Stimulated activated CD8-positive, alpha-beta memory T cell treated with anti-CD3 and anti-CD28 coated beads, Interleukin-4, amount 100 ng/mL, for 1 hour (primary cell): ENCODE measurements around the gene MSRB3.
"Not testable (repeated sequence)": the region's sequence is repeated elsewhere in the genome, so short reads cannot be mapped to it uniquely, and the experiment has no call there.

ENCODE experiments used
- DNase-seq, 2 donors: peaks; one replicate each; pipeline ENCODE4 v3.0.0-alpha.2; 2020; ENCODE audit warnings: low read depth in 2 of 2, low spot score in 1 of 2

The MSRB3 gene

GRCh38 chr12:65278576-65279368 is at the start of gene MSRB3:
Gene MSRB3 (plus strand): TSS chr12:65278683. CDS start chr12:65308580, 29,897 bp downstream.
- DNase-seq = no peak

DNA sequence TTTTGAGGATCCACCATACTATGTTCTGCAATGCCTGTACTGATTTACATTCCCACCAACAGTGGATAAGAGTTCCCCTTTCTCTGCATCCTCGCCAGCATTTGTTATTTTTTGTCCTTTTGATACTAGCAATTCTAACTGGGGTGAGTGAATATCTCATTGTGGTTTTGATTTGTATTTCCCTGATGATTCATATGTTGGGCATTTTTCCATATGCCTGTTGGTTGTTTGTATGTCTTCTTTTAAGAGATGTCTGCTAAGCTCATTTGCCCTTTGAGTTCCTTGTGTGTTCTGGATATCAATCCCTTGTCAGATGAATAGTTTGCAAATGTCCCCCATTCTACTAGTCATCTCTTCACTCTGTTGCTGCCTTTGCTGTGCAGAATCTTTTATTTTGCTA is 49.0 kb upstream of the MSRB3 start:
- DNase-seq = no peak

DNA sequence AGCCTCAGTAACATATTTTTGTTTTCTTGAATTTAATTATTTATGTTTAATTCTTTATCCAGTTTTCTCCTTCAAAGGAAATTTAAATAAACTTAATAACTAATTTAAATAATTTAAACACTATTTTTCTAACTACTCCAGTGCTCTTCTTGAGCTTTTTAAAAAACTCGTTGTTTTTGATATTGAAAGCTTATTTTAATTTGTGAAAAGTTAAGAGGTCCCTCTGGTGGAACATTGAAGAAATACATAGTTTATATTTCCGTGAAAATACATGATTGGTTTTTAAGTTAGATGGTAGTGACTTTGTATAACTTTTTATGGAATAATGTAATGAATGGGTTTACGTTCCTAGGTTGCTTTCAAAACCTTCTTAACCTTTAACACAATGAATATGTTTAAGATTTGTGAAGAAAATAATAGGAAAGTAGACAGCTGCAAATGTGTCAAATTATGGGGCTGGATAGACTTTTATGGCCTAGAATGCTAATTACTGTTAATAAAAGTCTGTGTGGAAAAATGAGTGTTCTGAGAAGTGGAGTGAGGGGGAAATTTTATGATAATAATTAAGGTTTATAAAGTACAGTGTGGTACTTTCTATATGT is 45.9 kb upstream of the MSRB3 start:
- DNase-seq = no peak

- no peak for DNase-seq
Measured at GRCh38 chr12:65237153-65237552, 41.3 kb upstream of the MSRB3 start.

DNA sequence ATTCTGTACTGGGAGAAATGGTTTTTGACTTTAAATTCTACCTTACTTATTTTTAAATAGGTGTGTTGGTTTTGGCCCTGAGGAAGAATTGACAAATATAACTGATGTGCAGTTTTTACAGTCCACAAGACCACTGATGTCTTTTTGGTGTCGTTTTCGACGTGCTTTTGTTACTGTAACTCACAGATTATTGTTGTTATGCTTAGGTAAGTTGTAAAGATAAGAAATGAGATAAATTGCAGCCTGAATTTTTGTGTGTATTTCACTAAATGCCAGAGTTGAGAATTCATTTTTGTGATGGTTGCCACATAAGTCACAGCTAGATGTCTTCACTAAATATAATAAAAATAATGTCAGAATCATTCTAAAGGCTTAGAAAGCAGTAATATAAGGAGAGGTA is 39.9 kb upstream of the MSRB3 start:
- no peak for DNase-seq

DNA sequence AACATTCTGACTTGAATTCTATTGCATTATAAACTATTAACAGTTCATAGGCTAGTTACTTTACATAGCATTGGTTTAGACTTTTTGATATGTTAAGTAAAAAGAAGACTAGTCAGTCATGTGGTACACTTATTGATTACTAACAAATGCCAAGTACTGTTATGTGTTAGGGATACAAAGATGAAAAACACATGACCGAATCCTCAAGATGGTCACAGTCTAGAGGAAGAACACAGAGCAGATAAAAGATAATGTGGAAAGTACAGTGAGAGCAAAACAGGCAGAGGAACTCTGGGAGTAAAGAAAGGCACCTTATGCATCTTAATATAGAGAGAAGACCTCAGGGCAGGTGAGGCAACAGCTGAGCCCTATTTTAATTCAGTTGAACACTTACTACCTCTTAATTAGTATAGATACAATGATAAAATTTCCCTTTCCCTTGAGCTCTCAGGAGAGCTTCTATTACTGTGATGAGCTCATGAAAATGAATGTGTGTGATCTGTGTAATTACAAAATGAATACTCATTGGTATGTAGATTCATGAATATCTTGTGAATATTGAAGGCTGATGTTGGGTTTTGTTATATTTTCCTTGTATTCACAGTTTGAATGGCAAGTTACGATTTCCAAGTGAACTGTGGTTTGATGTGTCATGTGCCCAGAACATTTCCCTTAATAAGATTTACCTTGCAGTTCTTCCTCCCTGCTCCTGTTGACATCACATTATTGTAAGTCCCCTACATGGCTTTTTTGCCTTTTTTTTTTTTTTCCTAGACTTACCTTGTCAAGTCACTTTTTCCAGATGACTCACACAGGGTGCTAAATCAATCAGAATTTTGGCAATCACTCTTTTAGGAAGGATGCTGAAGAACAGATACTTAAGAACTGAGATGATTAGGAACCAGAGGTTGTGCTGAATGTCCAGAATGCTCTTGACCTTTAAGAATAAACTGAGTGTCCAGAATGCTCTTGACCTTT is 29.5 kb upstream of the MSRB3 start:
- DNase-seq = no peak

DNA sequence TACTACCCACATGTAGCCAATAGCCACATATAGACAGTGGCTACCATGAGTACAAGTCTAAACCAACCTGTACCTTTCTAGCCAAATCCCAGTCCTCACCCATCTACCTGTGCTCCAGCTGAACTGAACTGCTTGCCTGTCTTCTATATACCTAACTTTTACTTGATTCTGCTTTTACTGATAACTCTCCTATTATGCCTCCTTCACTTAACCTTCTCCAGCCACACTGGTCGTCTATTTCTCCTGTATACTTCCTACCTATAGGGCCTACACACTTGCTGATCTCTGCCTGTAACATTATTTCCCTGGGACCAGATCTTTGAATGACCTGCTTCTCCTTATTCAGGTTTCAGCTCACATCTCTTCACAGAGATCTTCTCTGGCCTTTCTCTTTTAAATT is 26.0 kb upstream of the MSRB3 start:
- no peak for DNase-seq

- DNase-seq = no peak
Measured at GRCh38 chr12:65257986-65258385, 20.5 kb upstream of the MSRB3 start.

DNA sequence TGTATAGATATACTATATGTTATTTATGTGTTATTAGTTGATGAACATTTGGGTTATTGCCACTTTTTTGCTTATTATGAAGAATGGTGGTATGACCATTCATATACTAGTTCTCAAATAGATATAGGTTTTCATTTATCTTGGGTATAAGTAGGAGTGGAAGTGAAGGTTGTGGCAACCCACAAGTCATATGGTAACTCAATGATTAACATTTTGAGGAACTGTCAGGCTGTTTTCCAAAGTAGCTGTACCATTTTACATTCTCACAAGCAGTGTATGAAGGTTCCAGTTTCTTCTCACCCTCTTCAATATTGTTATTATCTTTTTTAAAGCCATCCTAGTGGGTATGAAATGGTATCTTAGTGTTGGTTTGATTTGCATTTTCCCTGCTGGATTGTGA is 19.0 kb upstream of the MSRB3 start:
- DNase-seq = no peak

GRCh38 chr12:65263777-65264176 is 14.7 kb upstream of the MSRB3 start:
- DNase-seq = no peak

- no peak for DNase-seq
Measured at GRCh38 chr12:65266408-65266807, 12.1 kb upstream of the MSRB3 start.

- DNase-seq = no peak
Measured at GRCh38 chr12:65269603-65270002, 8.9 kb upstream of the MSRB3 start.

GRCh38 chr12:65274602-65275272 is 3.7 kb upstream of the MSRB3 start:
- no peak for DNase-seq

- no peak for DNase-seq
Measured at GRCh38 chr12:65275627-65276026, 2.9 kb upstream of the MSRB3 start.

DNA sequence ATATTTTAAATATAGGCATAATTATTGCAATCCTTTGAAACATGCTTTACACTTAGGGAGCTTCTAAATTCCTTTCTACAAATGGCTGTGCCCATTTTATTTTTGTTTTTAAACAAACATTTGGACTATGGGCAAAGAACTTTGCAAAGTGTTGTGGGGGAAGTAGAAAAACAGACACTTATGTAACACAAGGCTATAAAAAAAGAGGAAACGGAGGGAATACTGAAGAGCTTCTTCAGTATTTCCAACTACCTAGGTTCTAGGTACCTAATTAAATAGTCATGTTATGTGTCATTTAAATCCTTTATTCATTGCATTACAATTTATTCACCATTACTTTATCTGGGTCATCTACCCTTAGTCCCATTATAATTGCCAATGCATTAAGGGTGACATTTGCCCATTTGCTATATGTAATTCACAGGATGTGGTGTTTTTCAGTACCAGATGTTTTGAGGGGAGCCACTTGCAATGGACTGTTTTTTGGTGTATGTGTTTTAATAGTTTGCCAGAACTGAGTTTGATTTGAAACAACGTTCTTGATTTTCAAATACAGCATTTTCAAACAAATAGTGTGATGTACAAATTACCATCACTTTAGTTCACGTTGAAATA is 1.5 kb upstream of the MSRB3 start:
- DNase-seq = no peak

- no peak for DNase-seq
Measured at GRCh38 chr12:65277994-65278575, 398 bp upstream of the MSRB3 start.

GRCh38 chr12:65279369-65280112 is 1.1 kb downstream of the MSRB3 start:
- no peak for DNase-seq

- DNase-seq = no peak
Measured at GRCh38 chr12:65280306-65280705, 1.8 kb downstream of the MSRB3 start.

GRCh38 chr12:65282840-65283239 is 4.4 kb downstream of the MSRB3 start:
- no peak for DNase-seq

GRCh38 chr12:65285532-65285931 is 7.0 kb downstream of the MSRB3 start:
- DNase-seq = not testable (repeated sequence)
